ENCODE data around the gene ADAM19. TPM values are rescaled to one million over a fixed set of nuclear protein-coding genes. Genes with fewer than 3 reads are reported as not detected.

ADAM19 gene
- 2.7 and 11.2 TPM in 2 replicates for total RNA-seq

DNA sequence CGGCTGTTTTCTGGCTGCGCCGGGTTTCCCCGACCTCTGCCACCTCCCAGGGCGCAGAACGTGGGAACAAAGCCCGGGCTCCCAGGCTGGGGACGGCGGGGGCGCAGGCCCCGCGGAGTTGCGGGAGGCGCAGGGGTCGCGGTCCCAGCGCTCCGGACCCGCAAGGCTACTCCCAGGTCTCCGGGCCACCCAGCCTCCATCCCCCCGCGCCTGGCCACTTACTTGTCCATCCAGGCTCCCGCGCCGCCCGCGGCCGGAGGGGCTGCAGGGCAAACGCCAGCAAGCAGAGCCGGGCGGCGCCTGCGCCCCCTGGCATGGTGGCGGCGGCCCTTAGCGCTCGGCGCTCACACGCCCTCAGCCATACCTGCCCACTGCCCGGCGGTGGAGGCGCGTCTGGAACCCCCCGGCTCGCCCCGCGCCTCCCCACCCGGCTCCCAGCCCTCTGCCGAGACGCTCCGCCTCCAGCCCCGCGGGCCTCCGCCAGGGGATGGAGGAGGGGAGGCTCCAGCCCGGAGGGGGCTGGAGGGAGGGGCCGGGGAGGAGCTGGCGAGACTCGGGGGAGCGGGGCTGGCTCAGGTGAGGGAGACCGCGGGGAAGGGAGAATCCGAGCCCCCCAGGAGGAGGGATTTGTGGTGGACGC is at the start of gene ADAM19:
Gene ADAM19, minus strand, starts transcription at position 395 of the 640 bp plus-strand sequence. Its CDS starts 79 bp downstream, at position 316.

DNA sequence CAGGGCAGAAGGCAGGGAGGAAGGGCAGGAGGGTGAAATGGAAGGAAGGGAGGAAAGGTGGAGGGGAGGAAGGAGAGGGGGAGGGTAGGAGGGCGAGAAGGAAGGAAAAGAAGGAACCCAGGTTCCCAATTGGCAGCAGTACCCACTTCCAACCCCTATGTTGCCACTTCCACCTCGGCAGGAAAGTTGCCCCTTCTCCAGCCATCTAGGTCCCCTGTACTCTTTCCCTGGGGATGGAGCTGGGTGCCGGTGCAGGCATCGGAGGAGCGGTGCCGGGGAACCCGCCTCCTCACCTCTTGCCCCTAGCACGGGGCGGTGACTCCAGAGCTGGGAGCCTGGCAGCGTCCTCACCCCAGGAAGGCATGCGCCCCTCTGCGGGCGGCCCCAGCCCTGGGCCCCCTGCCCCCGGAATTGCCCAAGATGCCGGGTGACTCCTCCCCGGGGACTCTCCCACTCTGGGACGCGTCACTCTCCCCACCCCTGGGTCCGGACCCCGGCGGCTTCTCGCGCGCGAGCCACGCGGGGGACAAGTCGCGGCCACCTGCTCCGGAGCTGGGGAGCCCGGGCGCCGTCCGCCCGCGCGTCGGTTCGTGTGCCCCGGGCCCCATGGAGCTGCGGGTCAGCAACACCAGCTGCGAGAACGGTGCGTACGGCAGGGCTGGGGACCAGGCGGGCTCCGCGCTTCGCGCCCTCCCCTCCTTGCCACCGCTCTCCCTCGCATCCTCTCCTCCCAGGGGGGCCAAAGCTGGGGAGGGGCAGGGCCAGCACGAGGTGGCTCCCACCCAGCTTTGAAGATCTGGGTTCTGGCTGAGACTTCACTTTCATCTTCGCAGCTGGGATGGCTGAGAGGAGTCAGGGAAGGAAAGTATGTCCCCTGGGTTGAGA is 115.6 kb downstream of the ADAM19 start, which contains the start of gene NIPAL4:
Gene NIPAL4, plus strand, starts transcription at position 499 of the 885 bp plus-strand sequence. Its CDS starts 108 bp downstream, at position 607.

Other genes with a start within 250 kb of the ADAM19 start
- 15.0 and 39.0 TPM in 2 replicates for gene NIPAL4, start 115.6 kb downstream of the ADAM19 start, total RNA-seq
- under 0.01 TPM in 1 of 2 replicates, not detected in the other for gene SOX30, start 76.7 kb upstream of the ADAM19 start, total RNA-seq
- not detected in 2 replicates for gene C5orf52, start 95.8 kb upstream of the ADAM19 start, total RNA-seq
- gene THG1L, start 155.6 kb upstream of the ADAM19 start, total RNA-seq: 23.9 and 38.6 TPM in 2 replicates
- gene LSM11, start 167.9 kb upstream of the ADAM19 start, total RNA-seq: 3.8 and 4.1 TPM in 2 replicates